Urothelium cell line (cell line): ENCODE results near the gene PPA2.

Experiments used
- DNase-seq: peaks from one replicate; pipeline ENCODE4 v3.0.0; 2011; ENCODE audit warnings: low spot score, mixed read lengths
- FAIRE-seq: peaks from 2 replicates; lab custom pipeline; 2011; peaks lifted over from hg19 to GRCh38; lab: Jason Lieb, UNC

Gene PPA2

GRCh38 chr4:105400901-105401677 is 72.8 kb downstream of the PPA2 start:
- no peak for FAIRE-seq

GRCh38 chr4:105399532-105400161 is 74.2 kb downstream of the PPA2 start:
- no peak for FAIRE-seq

More at GRCh38 chr4:105400901-105401677, 72.8 kb downstream of the PPA2 start:
- no peak for DNase-seq

GRCh38 chr4:105392858-105393257 is 81.0 kb downstream of the PPA2 start:
- DNase-seq (no peak), FAIRE-seq (no peak)

More at GRCh38 chr4:105399532-105400161, 74.2 kb downstream of the PPA2 start:
- DNase-seq = peak; percentile 4

GRCh38 chr4:105389167-105389566 is 84.7 kb downstream of the PPA2 start:
- no peak for FAIRE-seq

GRCh38 chr4:105387466-105387865 is 86.4 kb downstream of the PPA2 start:
- FAIRE-seq = no peak

More at GRCh38 chr4:105389167-105389566, 84.7 kb downstream of the PPA2 start:
- no peak for DNase-seq

GRCh38 chr4:105386012-105386411 is 87.8 kb downstream of the PPA2 start:
- FAIRE-seq = no peak
- DNase-seq = no peak

More at GRCh38 chr4:105387466-105387865, 86.4 kb downstream of the PPA2 start:
- no peak for DNase-seq

GRCh38 chr4:105374071-105374470 is 99.8 kb downstream of the PPA2 start:
- DNase-seq = no peak
- no peak for FAIRE-seq

- no peak for FAIRE-seq
- no peak for DNase-seq
Observed at GRCh38 chr4:105373324-105373723, 100.5 kb downstream of the PPA2 start.

GRCh38 chr4:105369988-105370387 is 103.9 kb downstream of the PPA2 start:
- DNase-seq (no peak), FAIRE-seq (no peak)

- FAIRE-seq (no peak), DNase-seq (no peak)
Observed at GRCh38 chr4:105361053-105361452, 112.8 kb downstream of the PPA2 start.

GRCh38 chr4:105357258-105357980 is 116.4 kb downstream of the PPA2 start:
- DNase-seq (no peak), FAIRE-seq (no peak)

- FAIRE-seq = no peak
- DNase-seq = no peak
Observed at GRCh38 chr4:105356194-105356593, 117.7 kb downstream of the PPA2 start.

- peak; percentile 9 for DNase-seq
- FAIRE-seq = no peak
Observed at GRCh38 chr4:105352826-105353225, 121.0 kb downstream of the PPA2 start.

- FAIRE-seq (no peak), DNase-seq (no peak)
Observed at GRCh38 chr4:105351861-105352260, 122.0 kb downstream of the PPA2 start.

- DNase-seq (no peak), FAIRE-seq (no peak)
Observed at GRCh38 chr4:105350859-105351490, 122.9 kb downstream of the PPA2 start.

- no peak for FAIRE-seq
Observed at GRCh38 chr4:105348719-105349118, 125.1 kb downstream of the PPA2 start.

GRCh38 chr4:105346869-105347268 is 127.0 kb downstream of the PPA2 start:
- no peak for FAIRE-seq

More at GRCh38 chr4:105348719-105349118, 125.1 kb downstream of the PPA2 start:
- no peak for DNase-seq

GRCh38 chr4:105345838-105346237 is 128.0 kb downstream of the PPA2 start:
- FAIRE-seq (no peak), DNase-seq (no peak)

More at GRCh38 chr4:105346869-105347268, 127.0 kb downstream of the PPA2 start:
- DNase-seq = no peak

GRCh38 chr4:105345358-105345757 is 128.5 kb downstream of the PPA2 start:
- FAIRE-seq (no peak), DNase-seq (no peak)

GRCh38 chr4:105344141-105344540 is 129.7 kb downstream of the PPA2 start:
- DNase-seq (no peak), FAIRE-seq (no peak)
